AG09309 (cell line): ENCODE results near the gene PCBP3.

ENCODE experiments used
- DNase-seq: peaks from one replicate; pipeline ENCODE4 v3.0.0-alpha.2; 2010; ENCODE audit warnings: low read depth
- H3K4me3 ChIP-seq: 2 replicates; pipeline ENCODE4 v1.5.1; 2011; ENCODE audit warnings: mild to moderate bottlenecking, low read depth, low read length, moderate library complexity; ENCODE audit not compliant: control insufficient read depth
- TF ChIP-seq, protein P1 (sequence below): IDR thresholded peaks from 2 replicates; pipeline ENCODE4 v1.5.1; 2011; ENCODE audit warnings: mild to moderate bottlenecking, low read depth, low read length, inconsistent platforms; ENCODE audit not compliant: insufficient read depth, control insufficient read depth; ENCODE audit errors: missing control alignments

PCBP3 gene

DNA sequence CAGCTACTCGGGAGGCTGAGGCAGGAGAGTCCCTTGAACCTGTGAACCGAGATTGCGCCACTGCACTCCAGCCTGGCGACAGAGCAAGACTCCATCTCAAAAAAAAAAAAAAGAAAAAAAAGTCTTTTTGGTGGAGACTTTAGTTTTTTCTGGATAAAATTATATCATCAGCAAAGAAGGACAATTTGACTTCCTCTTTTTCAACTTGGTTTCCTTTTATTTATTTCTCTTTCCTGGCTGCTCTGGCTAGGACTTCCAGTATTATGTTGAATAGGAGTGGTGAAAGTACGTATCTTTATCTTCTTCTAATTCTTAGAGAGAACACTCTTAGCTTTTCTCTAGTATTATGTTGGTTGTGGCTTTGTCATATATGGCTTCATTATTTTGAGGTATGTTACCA is 130.8 kb downstream of the PCBP3 start:
- H3K4me3 ChIP-seq = no peak overlapping the region
- no peak for DNase-seq
- TF ChIP-seq, protein P1, sequence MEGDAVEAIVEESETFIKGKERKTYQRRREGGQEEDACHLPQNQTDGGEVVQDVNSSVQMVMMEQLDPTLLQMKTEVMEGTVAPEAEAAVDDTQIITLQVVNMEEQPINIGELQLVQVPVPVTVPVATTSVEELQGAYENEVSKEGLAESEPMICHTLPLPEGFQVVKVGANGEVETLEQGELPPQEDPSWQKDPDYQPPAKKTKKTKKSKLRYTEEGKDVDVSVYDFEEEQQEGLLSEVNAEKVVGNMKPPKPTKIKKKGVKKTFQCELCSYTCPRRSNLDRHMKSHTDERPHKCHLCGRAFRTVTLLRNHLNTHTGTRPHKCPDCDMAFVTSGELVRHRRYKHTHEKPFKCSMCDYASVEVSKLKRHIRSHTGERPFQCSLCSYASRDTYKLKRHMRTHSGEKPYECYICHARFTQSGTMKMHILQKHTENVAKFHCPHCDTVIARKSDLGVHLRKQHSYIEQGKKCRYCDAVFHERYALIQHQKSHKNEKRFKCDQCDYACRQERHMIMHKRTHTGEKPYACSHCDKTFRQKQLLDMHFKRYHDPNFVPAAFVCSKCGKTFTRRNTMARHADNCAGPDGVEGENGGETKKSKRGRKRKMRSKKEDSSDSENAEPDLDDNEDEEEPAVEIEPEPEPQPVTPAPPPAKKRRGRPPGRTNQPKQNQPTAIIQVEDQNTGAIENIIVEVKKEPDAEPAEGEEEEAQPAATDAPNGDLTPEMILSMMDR = no peak

GRCh38 chr21:45776971-45777370 is 133.4 kb downstream of the PCBP3 start:
- DNase-seq = no peak
- H3K4me3 ChIP-seq = no peak overlapping the region

DNA sequence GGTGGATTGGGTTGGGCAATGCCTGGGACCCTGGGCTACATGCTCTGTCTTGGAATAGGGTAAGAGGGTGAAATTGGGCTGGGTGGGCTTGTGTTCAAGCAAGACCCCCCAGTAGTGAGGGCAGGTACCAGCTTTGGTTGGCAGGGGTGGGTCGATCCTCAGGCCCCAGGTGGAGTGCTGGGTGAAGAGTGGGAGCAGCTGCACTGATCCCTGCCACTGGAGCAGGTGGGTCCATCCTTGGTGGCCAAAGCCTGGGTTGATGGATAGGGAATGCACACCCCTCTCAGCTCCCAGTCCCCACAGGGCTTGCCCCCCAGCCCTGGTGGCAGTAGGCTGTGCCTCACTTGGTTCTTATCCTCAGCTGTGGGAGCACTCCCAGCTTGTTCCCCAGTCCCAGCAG is 135.2 kb downstream of the PCBP3 start:
- TF ChIP-seq, protein P1 = no peak
- H3K4me3 ChIP-seq = no peak overlapping the region
- no peak for DNase-seq

More at GRCh38 chr21:45776971-45777370, 133.4 kb downstream of the PCBP3 start:
- TF ChIP-seq, protein P1 = no peak

- DNase-seq = no peak
- no peak overlapping the region for H3K4me3 ChIP-seq
- TF ChIP-seq, protein P1 = no peak
Measured at GRCh38 chr21:45779226-45779625, 135.7 kb downstream of the PCBP3 start.

DNA sequence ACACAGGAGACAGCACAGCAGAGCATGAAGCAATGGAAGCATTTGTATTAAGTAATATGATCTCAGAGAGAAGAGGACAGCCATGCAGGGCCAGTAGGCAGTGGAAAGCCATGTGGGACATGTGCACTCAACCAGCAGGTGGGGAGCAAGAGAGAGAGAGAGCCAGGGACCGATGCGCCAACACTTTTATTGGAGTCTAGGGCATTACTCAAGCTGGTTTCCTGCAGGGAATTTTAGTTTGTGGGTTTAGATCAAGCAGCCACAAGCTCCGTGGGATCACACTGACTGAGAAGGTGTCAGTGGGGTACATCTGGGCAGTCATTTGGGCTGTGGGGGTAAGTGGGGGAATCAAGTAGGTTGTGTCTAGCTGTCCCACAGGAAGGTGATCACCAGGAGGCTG is 137.1 kb downstream of the PCBP3 start:
- H3K4me3 ChIP-seq = no peak overlapping the region
- DNase-seq = no peak
- TF ChIP-seq, protein P1 = no peak

- DNase-seq = no peak
- H3K4me3 ChIP-seq = no peak overlapping the region
- TF ChIP-seq, protein P1 = no peak
Measured at GRCh38 chr21:45781741-45782140, 138.2 kb downstream of the PCBP3 start.

GRCh38 chr21:45786660-45787059 is 143.1 kb downstream of the PCBP3 start:
- no peak for DNase-seq
- TF ChIP-seq, protein P1 = no peak
- no peak overlapping the region for H3K4me3 ChIP-seq
